Measurements from ENCODE around the gene PDK3. TPM values are rescaled to one million over a fixed set of nuclear protein-coding genes. Genes with fewer than 3 reads are reported as not detected.

PDK3 gene
- polyA plus RNA-seq, 1 of the 3 experiments (the other 2 are of a cell fraction), result 2.5 TPM

- H3K4me3 ChIP-seq (ENCODE audit: low read depth in 2 of 2, low read length in 1 of 2), result no peak overlapping the region
- H3K27me3 ChIP-seq (ENCODE audit: insufficient read depth), result no peaks in the 10 kb centered on the region; the same call in 1 of the 2 replicates
- ChIA-PET CTCF (interaction anchor here (1.2 to 2.0 kb wide), 2 partner anchors 31 to 72 kb away, joined by 3 to 6 read pairs; no protein-coding TSS in a partner anchor), POLR2A (no interaction called here)
- H3K79me2 ChIP-seq (ENCODE audit: insufficient read depth), result no peaks in the 10 kb centered on the region
- H3K9ac ChIP-seq, result no peak overlapping the region
- H3K9me2 ChIP-seq, result no peaks in the 10 kb centered on the region
- H3K27ac ChIP-seq (ENCODE audit: low read depth in 2 of 2, low read length in 1 of 2), result no peak overlapping the region
- no CpG with 5 or more reads among the region's 1 CpG for WGBS (ENCODE audit: low lambda C conversion rate)
- H3K4me2 ChIP-seq, result no peak overlapping the region
- H4K20me1 ChIP-seq (ENCODE audit: insufficient read depth), result no peaks in the 10 kb centered on the region
- H3F3A ChIP-seq (replicated peaks; ENCODE audit: insufficient read depth), result no peaks in the 10 kb centered on the region
- H3K36me3 ChIP-seq (replicated peaks in 1 of 2; ENCODE audit: control insufficient read depth in 1 of 2, insufficient read depth in 2 of 2, low read length in 1 of 2), result no peaks in the 10 kb centered on the region
- H3K4me1 ChIP-seq (ENCODE audit: control insufficient read depth in 1 of 2, insufficient read depth in 2 of 2, low read depth in 1 of 2, low read length in 1 of 2), result peaks cover 0 to 5% of the 10 kb centered on the region in 2 experiments; a peak in 2 of 4 replicates
- no peak overlapping the region for H2AFZ ChIP-seq (ENCODE audit: low read depth)
- no peaks in the 10 kb centered on the region for H3K9me3 ChIP-seq
- TF ChIP-seq GATA2 (CRISPR knock-in tag; IDR thresholded peaks at IDR 0.05), result no peak
- TF ChIP-seq NFIC (IDR thresholded peaks at IDR 0.05; ENCODE audit: borderline replicate concordance), result no peak
- no peak for TF ChIP-seq SMC3 (IDR thresholded peaks at IDR 0.05; ENCODE audit: low read depth, low read length)
- no peak for TF ChIP-seq USF2 (IDR thresholded peaks at IDR 0.05; ENCODE audit: borderline replicate concordance, low read depth, low read length)
- TF ChIP-seq RCOR1 (IDR thresholded peaks at IDR 0.05; ENCODE audit: low read length), result no peak
- no peak for TF ChIP-seq ZBTB33 (IDR thresholded peaks at IDR 0.05; ENCODE audit: borderline replicate concordance, low read depth)
- no peak for TF ChIP-seq CHD2 (IDR thresholded peaks at IDR 0.05; ENCODE audit: low read length, partially characterized antibody)
- TF ChIP-seq MEF2A (IDR thresholded peaks at IDR 0.05; ENCODE audit: borderline replicate concordance, low read depth), result no peak
- DNase-seq, result no peak
These were observed 3.2 kb downstream of the PDK3 start for GRCh38 chrX:24468245-24468644.

- H3K79me2 ChIP-seq (ENCODE audit: insufficient read depth), result no peaks in the 10 kb centered on the region
- H3K27ac ChIP-seq (ENCODE audit: low read depth in 2 of 2, low read length in 1 of 2), result no peak overlapping the region
- H3K9ac ChIP-seq, result no peak overlapping the region
- no peaks in the 10 kb centered on the region for H3K9me2 ChIP-seq
- no peaks in the 10 kb centered on the region for H3K36me3 ChIP-seq (replicated peaks in 1 of 2; ENCODE audit: control insufficient read depth in 1 of 2, insufficient read depth in 2 of 2, low read length in 1 of 2)
- no peaks in the 10 kb centered on the region; a peak in 1 of 4 replicates for H3K4me1 ChIP-seq (ENCODE audit: control insufficient read depth in 1 of 2, insufficient read depth in 2 of 2, low read depth in 1 of 2, low read length in 1 of 2)
- peaks cover 6% of the 10 kb centered on the region for H3F3A ChIP-seq (replicated peaks; ENCODE audit: insufficient read depth)
- H3K4me2 ChIP-seq, result no peak overlapping the region
- no peak overlapping the region for H2AFZ ChIP-seq (ENCODE audit: low read depth)
- no peak for TF ChIP-seq ZBTB33 (IDR thresholded peaks at IDR 0.05; ENCODE audit: borderline replicate concordance, low read depth)
- no peak for TF ChIP-seq ELF1 (IDR thresholded peaks at IDR 0.05)
- no peak for TF ChIP-seq NRF1 (IDR thresholded peaks at IDR 0.05; ENCODE audit: low read depth, low read length)
- TF ChIP-seq RFX5 (IDR thresholded peaks at IDR 0.05; ENCODE audit: low read length), result no peak
- TF ChIP-seq TAF1 (IDR thresholded peaks at IDR 0.05; ENCODE audit: borderline replicate concordance, low read depth, low read length), result no peak
- TF ChIP-seq FOSL2 (IDR thresholded peaks at IDR 0.05; ENCODE audit: borderline replicate concordance, low read depth), result no peak
- no peak for TF ChIP-seq TCF12 (IDR thresholded peaks at IDR 0.05)
- TF ChIP-seq RXRA (IDR thresholded peaks at IDR 0.05; ENCODE audit: borderline replicate concordance, low read depth), result no peak
- no peak overlapping the region for H3K4me3 ChIP-seq (ENCODE audit: low read depth in 2 of 2, low read length in 1 of 2)
- no peaks in the 10 kb centered on the region for H3K27me3 ChIP-seq (ENCODE audit: insufficient read depth)
- POLR2A ChIA-PET, result no interaction called here
- H3K9me3 ChIP-seq, result no peaks in the 10 kb centered on the region
- DNase-seq, result no peak
- WGBS (ENCODE audit: low lambda C conversion rate), result 43% methylated on average over 2 of the region's 2 CpGs
- no peaks in the 10 kb centered on the region for H4K20me1 ChIP-seq (ENCODE audit: insufficient read depth)
- CTCF ChIA-PET, result no interaction called here
These were observed 6.7 kb downstream of the PDK3 start for GRCh38 chrX:24471808-24472207.

Measured in SK-N-SH (cell line).